K562 (cell line): ENCODE measurements around the gene ADCY4. TPM values are rescaled to one million over a fixed set of nuclear protein-coding genes. Genes with fewer than 3 reads are reported as not detected.

ENCODE experiments used
- ATAC-seq: fragments of 200-7000 bp; cut with Tn5 transposase; 3 replicates; pipeline ENCODE4 v1.9.1; 2020; ENCODE audit warnings: moderate library complexity
- BruUV-seq: library from RNA; stranded (reverse); fragments of 400-500 nt; replicated peaks from 2 replicates; lab custom pipeline; 2021; lab: Mats Ljungman, UMichigan
- CTCF ChIA-PET: fragments of 300-600 bp; formaldehyde crosslinking; extraction: SDS; loops from one replicate; lab custom pipeline; 2021; ENCODE audit warnings: low intra/inter-chr PET ratio; lab: Yijun Ruan, JAX
- POLR2A ChIA-PET: fragments of 300-600, 350-650 bp; sonication (Branson Sonifier 250); formaldehyde crosslinking; extraction: SDS; loops from one replicate; lab custom pipeline; 2021; ENCODE audit warnings: antibody characterized with exemption, inconsistent platforms; lab: Yijun Ruan, JAX
- DNase-seq, 4 experiments: peaks; one replicate each; pipeline versions ENCODE4 v3.0.0 to v3.0.0-alpha.2; 2011 to 2018; ENCODE audit warnings: low spot score in 3 of 4, mixed read lengths in 3 of 4; ENCODE audit errors: extremely low read depth in 1 of 4
- FAIRE-seq: peaks from 2 replicates; lab custom pipeline; 2011; peaks lifted over from hg19 to GRCh38; lab: Jason Lieb, UNC
- H2AFZ ChIP-seq: 2 replicates; pipeline ENCODE4 v1.6.0; 2011; ENCODE audit warnings: low read depth, low read length, control low read depth, inconsistent platforms
- H3K27ac ChIP-seq: fragments of 200-600 bp; 3 replicates; pipeline ENCODE4 v1.8.0; 2011; ENCODE audit warnings: low read depth, mild to moderate bottlenecking, control low read depth, inconsistent platforms, low read length, moderate library complexity, mixed read lengths; ENCODE audit errors: extremely low read depth
- H3K27me3 ChIP-seq, 2 experiments: fragments of 300-600 bp in 1 of 2; 2 replicates in 1 of 2; 3 replicates in 1 of 2; pipeline versions ENCODE4 v1.6.0 to v1.8.0; 2011; ENCODE audit warnings: inconsistent platforms in 2 of 2, low read length in 2 of 2, mild to moderate bottlenecking in 1 of 2, mixed read lengths in 1 of 2, moderate library complexity in 1 of 2; ENCODE audit not compliant: control insufficient read depth in 2 of 2, insufficient read depth in 2 of 2
- H3K36me3 ChIP-seq: fragments of 300-600 bp; 3 replicates; pipeline ENCODE4 v1.8.0; 2011; ENCODE audit warnings: mild to moderate bottlenecking, low read length, inconsistent platforms; ENCODE audit not compliant: control insufficient read depth, insufficient read depth
- H3K4me1 ChIP-seq, 2 experiments: fragments of 200-600 bp in 1 of 2; replicated peaks in 1 of 2; 2 replicates in 1 of 2; 3 replicates in 1 of 2; pipeline versions ENCODE4 v1.5.1 to v1.8.0; 2011; ENCODE audit warnings: inconsistent platforms in 2 of 2, low read length in 2 of 2, mild to moderate bottlenecking in 1 of 2, mixed read lengths in 1 of 2, moderate library complexity in 1 of 2; ENCODE audit not compliant: control insufficient read depth in 2 of 2, insufficient read depth in 2 of 2
- H3K4me2 ChIP-seq: 2 replicates; pipeline ENCODE4 v1.6.1; 2011; ENCODE audit warnings: low read length, control low read depth, inconsistent platforms, mixed read lengths; ENCODE audit not compliant: insufficient read depth
- H3K4me3 ChIP-seq: fragments of 200-600 bp; sonication (generic), shearing (Covaris generic); 2 replicates; pipeline ENCODE4 v1.5.1; 2016; ENCODE audit warnings: control low read depth, inconsistent platforms
- H3K79me2 ChIP-seq: fragments of 200-600 bp; 3 replicates; pipeline ENCODE4 v1.8.0; 2011; ENCODE audit warnings: low read length, inconsistent platforms; ENCODE audit not compliant: control insufficient read depth, insufficient read depth
- H3K9ac ChIP-seq, 2 experiments: 2 replicates each; pipeline versions ENCODE4 v1.6.0 to v1.6.1; 2011; ENCODE audit warnings: low read depth in 2 of 2, low read length in 2 of 2, control low read depth in 1 of 2, inconsistent platforms in 1 of 2, mild to moderate bottlenecking in 1 of 2, mixed read lengths in 1 of 2; ENCODE audit not compliant: insufficient read depth in 1 of 2
- H3K9me1 ChIP-seq: one replicate; pipeline ENCODE4 v1.6.0; 2011; ENCODE audit warnings: inconsistent platforms, mild to moderate bottlenecking, low read length, moderate library complexity; ENCODE audit not compliant: control insufficient read depth, insufficient read depth
- H3K9me3 ChIP-seq: replicated peaks from 2 replicates; pipeline ENCODE4 v1.5.1; 2011; ENCODE audit warnings: low read depth, low read length, inconsistent platforms; ENCODE audit not compliant: control insufficient read depth, insufficient read depth
- H4K20me1 ChIP-seq: replicated peaks from 2 replicates; pipeline ENCODE4 v1.6.1; 2011; ENCODE audit warnings: low read length, inconsistent platforms, mixed read lengths; ENCODE audit not compliant: control insufficient read depth, insufficient read depth
- ATF2 ChIP-seq: sonication (generic); formaldehyde crosslinking; IDR thresholded peaks from 2 replicates; pipeline ENCODE4 v1.8.1; 2022; ENCODE audit warnings: missing genetic modification reagents
- CREB1 ChIP-seq, 2 experiments: sonication (generic) in 1 of 2; formaldehyde crosslinking in 1 of 2; IDR thresholded peaks; 2 replicates each; pipeline versions ENCODE4 v1.6.1 to v1.8.0; 2012 to 2022; ENCODE audit warnings: inconsistent platforms in 1 of 2, mild to moderate bottlenecking in 1 of 2, missing genetic modification reagents in 1 of 2, moderate library complexity in 1 of 2
- PREB ChIP-seq: sonication (generic); formaldehyde crosslinking; IDR thresholded peaks from 2 replicates; pipeline ENCODE4 v1.8.1; 2023; ENCODE audit warnings: mild to moderate bottlenecking, missing genetic modification reagents
- SMAD1 ChIP-seq: fragments of 150-350 bp; IDR thresholded peaks from 2 replicates; pipeline ENCODE4 v1.6.1; 2014; ENCODE audit warnings: low read length, low read depth; ENCODE audit not compliant: partially characterized antibody
- SOX6 ChIP-seq: fragments of 450-650 bp; IDR thresholded peaks from 2 replicates; pipeline ENCODE4 v1.6.1; 2014; ENCODE audit warnings: mild to moderate bottlenecking
- TFAP4 ChIP-seq: sonication (generic); formaldehyde crosslinking; IDR thresholded peaks from 2 replicates; pipeline ENCODE4 v1.8.0; 2022; ENCODE audit warnings: missing genetic modification reagents, mild to moderate bottlenecking, moderate library complexity, borderline replicate concordance
- WGBS: fragments of 100-300 bp; shearing (Covaris generic); methylation state at CpG from one replicate; pipeline ENCODE4 v1.1.6; 2016; ENCODE audit warnings: low coverage, mixed read lengths; ENCODE audit not compliant: insufficient coverage; ENCODE audit errors: missing lambda C conversion rate; 5-methylcytosine and 5-hydroxymethylcytosine counted together
- in situ Hi-C: fragments of 300-500 bp; cut with MboI; formaldehyde crosslinking; loops from 4 replicates; pipeline ENCODE4 v1.15.0; 2018; ENCODE audit warnings: inconsistent platforms, mixed read lengths
- intact Hi-C: fragments of 100-400 bp; cut with micrococcal nuclease; formaldehyde crosslinking; loops from 2 replicates; pipeline ENCODE4 v1.14.2; 2022
- polyA plus RNA-seq, 8 experiments: library from polyadenylated mRNA; depleted of rRNA in 4 of 8; stranded (reverse) in 5 of 8; unstranded in 3 of 8; fragments of >200 nt; fragmentation: Nextera tagmentation in 2 of 8; fragmentation: Illumina TruSeq in 1 of 8; extraction: Ambion mirVana in 2 of 8; extraction: Trizol in 1 of 8; gene quantifications; 2 replicates each; pipeline versions ENCODE4 v1.2.1 to v1.2.3, GENCODE V29; 2011 to 2014; ENCODE audit warnings: inconsistent platforms in 1 of 8, missing spikeins in 1 of 8
- total RNA-seq, 7 experiments: library from RNA; depleted of rRNA in 6 of 7; stranded (reverse); fragments of >200 nt in 6 of 7; fragmentation: Illumina TruSeq in 2 of 7; extraction: Trizol in 2 of 7; gene quantifications; 2 replicates each; pipeline versions ENCODE4 v1.2.1 to v1.2.3, GENCODE V29; 2011 to 2021; ENCODE audit warnings: low replicate concordance in 1 of 7

Gene ADCY4
- total and polyA plus RNA-seq, 9 of the 15 experiments (the other 6 are each of a cell fraction or from before 2014, with no cell fraction given): 0.04 to 0.31 (median 0.15) TPM; not detected in 2

GRCh38 chr14:24292118-24292807, 42.6 kb downstream of the ADCY4 start:
- no peak overlapping the region for H3K27ac ChIP-seq
- no TSS peak for BruUV-seq
- POLR2A ChIA-PET: interaction anchor here (0.6 to 1.0 kb wide), 3 partner anchors 26 to 50 kb away, joined by 3 to 4 read pairs (median 3); partner anchors contain the start of gene TINF2

More at GRCh38 chr14:24292118-24292807, 42.6 kb downstream of the ADCY4 start:
- 75% methylated on average over 9 of the region's 11 CpGs for WGBS
- Histone ChIP-seq H2AFZ (no peak overlapping the region), H3K27me3 (no peaks in the 10 kb centered on the region), H3K4me2 (no peak overlapping the region), H3K9me3 (no peaks in the 10 kb centered on the region), H3K4me3 (no peak overlapping the region), H3K9ac (peak overlapping the region in 1 of 2 experiments; percentile 50; a peak in 1 of 4 replicates)
- FAIRE-seq: no peak
- CTCF ChIA-PET: no interaction called here
- no peak for TF ChIP-seq CREB1 (IDR thresholded peaks at IDR 0.05)
- no peak for TF ChIP-seq CREB1 (CRISPR knock-in tag; IDR thresholded peaks at IDR 0.05)
- TF ChIP-seq SMAD1: no peak
- no peak for TF ChIP-seq PREB
- no peak for TF ChIP-seq TFAP4 (CRISPR knock-in tag)
- TF ChIP-seq SOX6: no peak
- TF ChIP-seq ATF2 (CRISPR knock-in tag): no peak
- TF ChIP-seq, all 486 proteins: peak for 0
- intact Hi-C loops (no loop called here), in situ Hi-C loops (loop anchor here (10.0 kb wide), 1 partner anchor 277 kb away; no protein-coding TSS in a partner anchor)
- peaks cover 3% of the 10 kb centered on the region for H3K9me1 ChIP-seq
- ATAC-seq (no peak), DNase-seq (no peak)
- peaks cover 40% of the 10 kb centered on the region for H3K36me3 ChIP-seq
- no peaks in the 10 kb centered on the region for H4K20me1 ChIP-seq
- no peaks in the 10 kb centered on the region for H3K79me2 ChIP-seq
- peaks cover 0 to 6% of the 10 kb centered on the region in 2 experiments; a peak in 3 of 5 replicates for H3K4me1 ChIP-seq
